DOHH2 (cell line): ENCODE results near the gene GMPR2.

ENCODE experiments used
- EZH2phosphoT487 ChIP-seq: fragments of 200-600 bp; sonication (generic); IDR thresholded peaks from 2 replicates; pipeline ENCODE4 v1.6.1; 2017; ENCODE audit warnings: borderline replicate concordance, mild to moderate bottlenecking, antibody characterized with exemption, low read length, moderate library complexity, mixed read lengths
- TF ChIP-seq, protein P1 (sequence below): fragments of 200-600 bp; sonication (generic); IDR thresholded peaks from one replicate; pipeline ENCODE4 v1.5.1; 2014; ENCODE audit warnings: antibody characterized with exemption, mild to moderate bottlenecking, low read depth, low read length; ENCODE audit not compliant: poor library complexity, severe bottlenecking

DNA sequence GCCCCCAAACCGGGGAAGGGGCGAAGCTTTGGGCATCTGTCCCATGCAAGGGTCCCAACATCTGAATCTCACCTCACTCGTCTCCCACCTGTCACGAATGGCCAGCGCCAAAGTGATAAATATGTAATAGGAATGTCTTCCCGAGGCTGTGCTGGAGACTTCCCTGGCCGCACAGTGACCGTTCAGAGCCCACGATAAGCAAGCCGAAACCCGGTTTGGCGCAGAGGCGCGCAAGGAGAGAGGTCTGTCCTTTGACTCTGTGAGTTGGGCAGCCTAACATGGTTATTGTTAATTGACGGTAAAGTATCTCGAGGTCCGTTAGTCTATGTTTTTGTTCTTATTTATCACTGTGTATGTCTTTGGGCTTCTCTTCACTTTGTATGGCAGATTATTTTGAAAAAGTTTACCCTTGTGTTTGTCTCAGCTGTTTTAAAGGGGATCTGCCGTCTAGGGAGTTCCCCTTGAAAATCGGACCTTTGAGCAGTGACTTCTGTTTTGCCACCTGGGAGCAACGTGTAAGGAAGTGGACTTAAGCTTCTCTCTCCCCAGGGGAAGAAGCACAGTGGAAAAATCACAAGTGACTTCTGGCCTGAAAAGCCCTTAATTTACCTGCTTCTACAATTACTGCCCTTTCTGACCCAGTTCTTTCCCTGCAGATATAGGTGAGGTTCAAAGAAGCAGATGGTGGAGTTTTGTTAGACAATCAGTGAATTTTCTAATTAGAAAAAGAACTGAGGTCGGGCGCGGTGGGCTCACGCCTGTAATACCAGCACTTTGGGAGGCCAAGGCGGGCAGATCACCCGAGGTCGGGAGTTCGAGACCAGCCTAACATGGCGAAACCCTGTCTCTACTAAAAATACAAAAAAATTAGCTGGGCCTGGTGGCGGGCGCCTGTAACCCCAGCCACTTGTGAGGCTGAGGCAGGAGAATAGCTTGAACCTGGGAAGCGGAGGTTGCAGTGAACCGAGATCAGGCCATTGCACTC, 36.4 kb upstream of the GMPR2 start:
- TF ChIP-seq, protein P1, sequence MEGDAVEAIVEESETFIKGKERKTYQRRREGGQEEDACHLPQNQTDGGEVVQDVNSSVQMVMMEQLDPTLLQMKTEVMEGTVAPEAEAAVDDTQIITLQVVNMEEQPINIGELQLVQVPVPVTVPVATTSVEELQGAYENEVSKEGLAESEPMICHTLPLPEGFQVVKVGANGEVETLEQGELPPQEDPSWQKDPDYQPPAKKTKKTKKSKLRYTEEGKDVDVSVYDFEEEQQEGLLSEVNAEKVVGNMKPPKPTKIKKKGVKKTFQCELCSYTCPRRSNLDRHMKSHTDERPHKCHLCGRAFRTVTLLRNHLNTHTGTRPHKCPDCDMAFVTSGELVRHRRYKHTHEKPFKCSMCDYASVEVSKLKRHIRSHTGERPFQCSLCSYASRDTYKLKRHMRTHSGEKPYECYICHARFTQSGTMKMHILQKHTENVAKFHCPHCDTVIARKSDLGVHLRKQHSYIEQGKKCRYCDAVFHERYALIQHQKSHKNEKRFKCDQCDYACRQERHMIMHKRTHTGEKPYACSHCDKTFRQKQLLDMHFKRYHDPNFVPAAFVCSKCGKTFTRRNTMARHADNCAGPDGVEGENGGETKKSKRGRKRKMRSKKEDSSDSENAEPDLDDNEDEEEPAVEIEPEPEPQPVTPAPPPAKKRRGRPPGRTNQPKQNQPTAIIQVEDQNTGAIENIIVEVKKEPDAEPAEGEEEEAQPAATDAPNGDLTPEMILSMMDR = no peak
- TF ChIP-seq EZH2phosphoT487 = no peak
